ENCODE data around the gene ANKHD1. TPM values are rescaled to one million over a fixed set of nuclear protein-coding genes. Genes with fewer than 3 reads are reported as not detected.

The ANKHD1 gene
- total RNA-seq, 2 donors from 2014 or later, result 85.6 to 95.9 TPM

- H3K4me3 ChIP-seq (ENCODE audit: low read length), result no peak overlapping the region
- no peak overlapping the region for H3K27ac ChIP-seq (ENCODE audit: low read depth, low read length)
- H3K9ac ChIP-seq (ENCODE audit: extremely low read depth, low read length, poor library complexity, severe bottlenecking), result no peak overlapping the region
- DNase-seq, result no peak
- Mint-ChIP-seq H3K27me3 (ENCODE audit: insufficient read depth) (peaks cover 7% of the 10 kb centered on the region), H3K27ac (no peak overlapping the region), H3K36me3 (ENCODE audit: low read depth) (no peaks in the 10 kb centered on the region), H3K4me1 (peaks cover 8% of the 10 kb centered on the region), H3K4me3 (no peak overlapping the region), H3K9me3 (no peaks in the 10 kb centered on the region)
- WGBS, 2 experiments (ENCODE audit: insufficient coverage in 1 of 2, insufficient read length in 1 of 2), result 93 to 94% methylated on average over 6 to 8 of the region's 8 CpGs
- TF ChIP-seq CTCF (conservative IDR thresholded peaks at IDR 0.05), result no peak
- no peaks in the 10 kb centered on the region for H3K9me3 ChIP-seq (ENCODE audit: control insufficient read depth, low read length)
- H3K4me1 ChIP-seq (ENCODE audit: control insufficient read depth, insufficient read depth, low read length), result no peaks in the 10 kb centered on the region
- H3K36me3 ChIP-seq (ENCODE audit: control insufficient read depth, insufficient read depth, low read length), result no peaks in the 10 kb centered on the region
- H3K27me3 ChIP-seq (ENCODE audit: control insufficient read depth, insufficient read depth, low read length, poor library complexity, severe bottlenecking), result peaks cover 4% of the 10 kb centered on the region
Observed at GRCh38 chr5:140362311-140362710, 39.3 kb upstream of the ANKHD1 start.

DNA sequence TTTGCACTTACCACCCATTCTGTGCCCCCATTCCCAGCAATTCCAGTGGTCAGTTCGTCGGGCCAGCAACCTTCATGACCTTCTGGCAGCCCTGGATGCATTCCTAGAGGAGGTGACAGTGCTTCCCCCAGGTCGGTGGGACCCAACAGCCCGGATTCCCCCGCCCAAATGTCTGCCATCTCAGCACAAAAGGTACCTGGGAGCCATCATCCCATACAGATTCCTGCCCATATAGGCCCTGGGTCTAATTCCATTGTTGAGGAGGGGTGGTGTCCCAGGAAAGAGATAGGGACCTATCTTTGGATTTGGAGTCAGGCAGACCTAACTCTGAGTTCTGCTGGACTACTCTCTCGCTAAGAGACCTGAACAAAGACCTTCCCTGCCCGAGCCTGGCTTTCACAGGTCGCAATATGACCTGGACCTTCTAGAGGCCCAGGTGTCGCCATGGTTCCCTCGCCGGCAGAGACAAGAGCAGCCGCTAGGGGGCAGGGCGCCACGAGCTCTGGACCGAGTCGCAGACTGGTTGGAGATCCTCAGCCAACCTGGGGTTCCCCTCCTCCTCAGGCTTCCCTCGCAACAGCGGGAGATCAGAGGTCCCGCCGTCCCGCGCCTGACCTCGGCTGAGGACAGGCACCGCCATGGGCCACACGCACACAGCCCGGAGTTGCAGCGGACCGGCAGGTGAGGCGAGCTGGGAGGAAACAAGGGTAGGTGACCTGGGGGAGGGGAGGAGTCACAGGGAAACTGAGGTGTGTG lies 38.6 kb upstream of the ANKHD1 start:
- H3K27ac Mint-ChIP-seq, result peak overlapping the region; percentile 68
- WGBS, 2 experiments (ENCODE audit: insufficient coverage in 1 of 2, insufficient read length in 1 of 2), result 12 to 21% methylated on average over 18 to 29 of the region's 29 CpGs
- Histone ChIP-seq H3K9me3 (ENCODE audit: control insufficient read depth, low read length) (no peaks in the 10 kb centered on the region), H3K9ac (ENCODE audit: extremely low read depth, low read length, poor library complexity, severe bottlenecking) (no peak overlapping the region), H3K27me3 (ENCODE audit: control insufficient read depth, insufficient read depth, low read length, poor library complexity, severe bottlenecking) (peaks cover 4% of the 10 kb centered on the region), H3K36me3 (ENCODE audit: control insufficient read depth, insufficient read depth, low read length) (no peaks in the 10 kb centered on the region), H3K4me3 (ENCODE audit: low read length) (peak overlapping the region; percentile 75), H3K4me1 (ENCODE audit: control insufficient read depth, insufficient read depth, low read length) (no peaks in the 10 kb centered on the region), H3K27ac (ENCODE audit: low read depth, low read length) (no peak overlapping the region)
- peak; percentile 98 for DNase-seq
- TF ChIP-seq CTCF (conservative IDR thresholded peaks at IDR 0.05), result peak; percentile 99
- H3K27me3 Mint-ChIP-seq (ENCODE audit: insufficient read depth), result peaks cover 9% of the 10 kb centered on the region
- H3K9me3 Mint-ChIP-seq, result no peaks in the 10 kb centered on the region
- H3K4me1 Mint-ChIP-seq, result peaks cover 6% of the 10 kb centered on the region
- H3K4me3 Mint-ChIP-seq, result peak overlapping the region; percentile 71
- H3K36me3 Mint-ChIP-seq (ENCODE audit: low read depth), result no peaks in the 10 kb centered on the region

GRCh38 chr5:140363631-140364471 lies 37.8 kb upstream of the ANKHD1 start:
- 72 to 100% methylated on average over 7 to 20 of the region's 20 CpGs for WGBS, 2 experiments (ENCODE audit: insufficient coverage in 1 of 2, insufficient read length in 1 of 2)

More at GRCh38 chr5:140363631-140364471, 37.8 kb upstream of the ANKHD1 start:
- Histone ChIP-seq H3K27me3 (ENCODE audit: control insufficient read depth, insufficient read depth, low read length, poor library complexity, severe bottlenecking) (peaks cover 4% of the 10 kb centered on the region), H3K4me3 (ENCODE audit: low read length) (peak overlapping the region; percentile 75), H3K36me3 (ENCODE audit: control insufficient read depth, insufficient read depth, low read length) (no peaks in the 10 kb centered on the region), H3K4me1 (ENCODE audit: control insufficient read depth, insufficient read depth, low read length) (no peaks in the 10 kb centered on the region), H3K9ac (ENCODE audit: extremely low read depth, low read length, poor library complexity, severe bottlenecking) (no peak overlapping the region), H3K27ac (ENCODE audit: low read depth, low read length) (no peak overlapping the region), H3K9me3 (ENCODE audit: control insufficient read depth, low read length) (no peaks in the 10 kb centered on the region)
- no peak for DNase-seq
- TF ChIP-seq CTCF (conservative IDR thresholded peaks at IDR 0.05), result no peak
- Mint-ChIP-seq H3K4me1 (peaks cover 3% of the 10 kb centered on the region), H3K27me3 (ENCODE audit: insufficient read depth) (peaks cover 9% of the 10 kb centered on the region), H3K9me3 (no peaks in the 10 kb centered on the region), H3K36me3 (ENCODE audit: low read depth) (no peaks in the 10 kb centered on the region), H3K4me3 (peak overlapping the region; percentile 71), H3K27ac (no peak overlapping the region)

All from endodermal cell (in vitro differentiated cells).